GM19193 (cell line): ENCODE data around the gene PODXL2.
A peak's percentile ranks its signal among the peaks of the same experiment; 100 is the strongest.

Source experiments
- POLR2A ChIP-seq: IDR thresholded peaks from 4 replicates; pipeline ENCODE4 v1.6.1; 2011; ENCODE audit not compliant: insufficient read depth, insufficient read length; ENCODE audit errors: extremely low read depth

PODXL2 gene

DNA sequence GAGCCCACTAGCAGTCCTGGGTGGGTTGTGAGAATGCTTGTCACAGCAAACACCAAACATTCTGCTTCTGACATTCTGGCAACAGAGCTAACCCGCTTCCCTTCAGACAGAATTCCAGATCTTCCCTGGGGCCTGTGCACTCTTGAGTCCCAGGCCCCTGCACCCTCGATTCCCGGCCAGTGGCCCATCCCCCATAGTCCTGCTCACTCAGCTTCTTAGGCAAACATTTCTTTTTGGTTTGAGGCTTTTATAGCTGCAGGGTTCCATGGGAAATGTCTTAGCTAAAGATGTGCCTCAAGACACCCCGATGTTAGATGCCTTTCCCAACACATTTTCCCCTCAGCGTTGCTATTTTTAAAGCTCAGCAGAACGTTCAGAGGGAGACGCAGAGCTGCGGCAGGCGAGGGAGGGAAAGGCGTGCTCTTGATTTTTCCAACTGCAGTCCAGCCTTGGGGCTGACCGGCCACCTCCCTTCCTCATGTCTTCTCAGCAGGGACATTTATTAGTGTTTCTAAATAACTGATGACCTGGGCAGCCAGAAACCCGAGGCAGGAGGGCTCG lies 78.9 kb downstream of the PODXL2 start:
- TF ChIP-seq POLR2A, result no peak

DNA sequence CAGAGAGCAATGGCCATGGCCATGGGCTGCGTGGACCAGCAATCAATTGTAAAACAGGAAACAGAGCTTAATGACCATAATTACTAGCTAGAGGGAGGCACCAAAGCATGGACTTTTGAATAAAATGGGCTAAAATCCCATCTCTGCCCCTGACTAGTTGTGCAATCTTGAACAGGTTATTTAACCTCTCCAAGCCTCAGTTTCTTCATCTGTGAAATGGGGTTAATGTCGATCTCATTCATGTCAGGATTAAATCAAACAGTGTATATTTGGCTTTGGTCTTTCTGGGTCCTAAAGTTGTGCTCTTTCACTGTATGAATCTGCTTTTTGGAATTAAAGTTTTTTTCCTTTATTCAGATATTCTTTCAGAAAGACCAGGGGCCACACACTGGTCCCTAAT lies 79.9 kb downstream of the PODXL2 start:
- no peak for TF ChIP-seq POLR2A

GRCh38 chr3:127709320-127710060 lies 80.5 kb downstream of the PODXL2 start:
- no peak for TF ChIP-seq POLR2A

- TF ChIP-seq POLR2A, result no peak
Observed at GRCh38 chr3:127710155-127710941, 81.4 kb downstream of the PODXL2 start.

DNA sequence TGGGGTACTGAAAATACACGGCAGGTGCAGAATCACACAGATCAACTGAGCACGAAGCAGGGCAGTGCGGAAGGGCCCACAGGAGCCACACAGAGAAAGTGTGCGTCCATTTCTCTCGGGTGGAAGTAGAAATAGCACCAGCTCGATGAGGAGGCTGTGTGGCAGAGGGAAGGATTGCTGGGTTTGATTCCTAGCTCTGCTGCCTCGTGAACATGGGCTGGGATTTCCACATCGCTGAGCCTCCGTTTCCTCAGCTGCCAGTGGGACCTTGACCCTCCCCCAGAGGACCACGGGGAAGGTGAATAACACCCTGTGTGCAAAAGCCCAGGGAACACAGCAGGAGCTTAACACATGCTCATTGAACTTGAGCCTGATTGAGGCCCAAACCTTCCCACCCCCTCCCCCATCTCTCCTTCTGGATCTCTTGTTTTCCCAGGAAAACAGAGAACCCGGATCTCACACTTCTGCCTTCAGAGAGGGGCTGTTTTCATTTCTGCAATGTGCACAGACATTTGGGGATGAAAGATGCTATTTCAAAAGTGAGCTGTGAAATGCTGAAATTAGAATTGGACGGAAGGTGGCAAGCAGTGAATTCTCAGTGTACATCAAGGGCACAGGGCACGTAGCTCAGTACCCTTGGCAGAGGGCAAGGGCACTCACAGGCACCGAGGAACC lies 82.2 kb downstream of the PODXL2 start:
- TF ChIP-seq POLR2A, result peak; percentile 30

DNA sequence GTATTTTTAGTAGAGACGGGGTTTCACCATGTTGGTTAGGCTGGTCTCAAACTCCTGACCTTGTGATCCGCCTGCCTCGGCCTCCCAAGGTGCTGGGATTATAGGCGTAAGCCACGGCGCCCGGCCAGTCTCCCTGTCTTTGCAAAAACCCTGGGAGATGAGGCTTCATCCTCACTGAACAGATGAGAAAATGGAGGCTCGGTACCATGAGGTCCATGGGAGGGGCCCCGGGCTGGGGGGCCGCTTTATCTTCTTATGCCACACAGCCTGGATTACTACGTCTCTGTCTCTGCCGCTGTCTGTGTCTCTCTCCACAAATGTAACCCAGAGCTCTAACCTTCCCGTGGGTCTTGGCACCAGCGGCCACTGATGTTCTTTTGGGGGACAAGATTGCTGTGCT lies 82.9 kb downstream of the PODXL2 start:
- TF ChIP-seq POLR2A, result no peak

DNA sequence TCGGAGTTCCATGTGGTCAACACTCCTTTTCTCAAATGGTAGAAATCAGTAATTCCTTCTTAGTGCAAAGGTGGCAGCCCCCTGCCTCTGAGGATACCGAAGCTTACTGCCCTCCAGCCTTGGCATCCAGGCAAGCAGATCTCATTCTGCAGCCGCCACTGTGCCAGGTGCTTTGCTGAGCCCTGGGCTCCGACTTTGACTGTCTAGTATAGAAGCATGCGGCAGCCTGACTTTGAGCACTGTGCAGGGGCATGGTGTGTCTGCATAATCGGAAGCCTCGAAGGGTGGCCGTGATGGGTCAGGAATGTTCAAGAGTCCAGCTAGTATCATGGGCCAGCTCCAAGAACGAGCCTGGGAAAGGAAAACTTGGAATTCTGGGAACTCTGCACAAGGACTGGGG lies 83.5 kb downstream of the PODXL2 start:
- TF ChIP-seq POLR2A, result no peak

DNA sequence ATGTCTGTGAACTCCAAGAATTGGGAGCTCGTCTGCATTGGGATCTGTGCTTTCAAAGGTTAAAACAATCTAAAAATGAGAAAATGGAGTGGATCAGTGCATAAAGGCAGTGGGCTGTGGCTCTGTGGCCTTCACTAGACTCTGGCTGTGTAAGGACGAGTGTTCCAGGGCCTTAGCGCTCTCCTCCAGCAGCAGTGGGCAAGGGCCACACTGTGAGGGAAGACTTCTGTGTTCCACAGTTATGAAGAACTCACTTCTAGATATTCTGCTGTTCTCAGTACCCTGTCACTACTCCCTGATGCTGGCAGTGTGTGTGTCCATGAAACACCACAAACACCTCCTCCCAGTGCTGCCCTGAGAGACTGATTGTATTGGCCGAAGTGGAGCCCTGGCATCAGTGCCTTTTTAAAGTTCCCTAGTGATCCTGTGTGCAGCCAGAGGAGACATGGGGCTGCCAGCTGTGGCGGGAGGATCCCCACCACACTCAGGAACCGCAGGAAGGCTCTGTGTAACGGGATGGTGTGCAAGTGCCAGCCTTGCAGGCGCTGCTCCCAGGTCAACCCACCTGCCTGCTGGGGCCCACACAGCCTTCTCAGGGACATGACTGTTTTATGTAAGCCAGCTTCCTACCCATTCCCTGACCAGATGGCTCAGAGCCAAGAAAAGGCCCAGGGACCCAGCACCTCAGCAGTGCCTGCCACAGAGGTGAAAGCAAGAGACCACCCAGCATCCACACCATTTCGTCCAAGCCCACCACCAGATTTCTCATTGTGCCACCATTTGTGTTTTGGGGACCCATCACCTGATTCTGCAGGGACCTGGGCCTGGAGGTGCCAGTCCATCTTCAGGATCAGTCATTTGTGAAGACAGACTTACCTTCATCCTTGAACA lies 84.1 kb downstream of the PODXL2 start:
- no peak for TF ChIP-seq POLR2A

- no peak for TF ChIP-seq POLR2A
Observed at GRCh38 chr3:127714125-127714571, 85.2 kb downstream of the PODXL2 start.

DNA sequence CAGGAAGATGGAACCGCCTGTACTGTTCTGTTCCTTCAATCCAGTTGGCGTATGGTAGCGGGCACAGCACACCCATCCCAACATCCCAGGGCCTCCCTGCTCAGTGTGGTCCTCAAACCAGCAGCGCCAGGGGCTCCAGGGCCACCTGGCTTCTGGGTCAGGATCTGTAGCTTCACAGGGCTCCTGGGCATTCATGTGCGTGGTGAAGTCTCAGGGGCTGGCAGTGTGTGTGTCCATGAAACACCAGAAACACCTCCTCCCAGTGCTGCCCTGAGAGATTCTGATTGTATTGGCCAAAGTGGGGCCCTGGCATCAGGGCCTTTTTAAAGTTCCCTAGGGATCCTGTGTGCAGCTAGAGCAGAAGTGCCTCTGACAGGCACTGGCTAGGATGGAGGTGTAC lies 85.9 kb downstream of the PODXL2 start:
- no peak for TF ChIP-seq POLR2A

- TF ChIP-seq POLR2A, result no peak
Observed at GRCh38 chr3:127715532-127715931, 86.5 kb downstream of the PODXL2 start.

- TF ChIP-seq POLR2A, result no peak
Observed at GRCh38 chr3:127716384-127716783, 87.4 kb downstream of the PODXL2 start.

- TF ChIP-seq POLR2A, result no peak
Observed at GRCh38 chr3:127717357-127718244, 88.6 kb downstream of the PODXL2 start.
